D721Med (cell line): ENCODE data around the gene RPL10.

Experiments
- DNase-seq: peaks from one replicate; pipeline ENCODE4 v3.0.0; 2011; ENCODE audit warnings: low spot score; ENCODE audit not compliant: insufficient read length
- FAIRE-seq: peaks from 2 replicates; lab custom pipeline; 2011; peaks lifted over from hg19 to GRCh38; lab: Jason Lieb, UNC
- CTCF ChIP-seq: IDR thresholded peaks from 2 replicates; pipeline ENCODE4 v1.5.1; 2012; ENCODE audit warnings: mild to moderate bottlenecking, control low read depth; ENCODE audit not compliant: insufficient read depth; ENCODE audit errors: missing control alignments

The RPL10 gene

DNA sequence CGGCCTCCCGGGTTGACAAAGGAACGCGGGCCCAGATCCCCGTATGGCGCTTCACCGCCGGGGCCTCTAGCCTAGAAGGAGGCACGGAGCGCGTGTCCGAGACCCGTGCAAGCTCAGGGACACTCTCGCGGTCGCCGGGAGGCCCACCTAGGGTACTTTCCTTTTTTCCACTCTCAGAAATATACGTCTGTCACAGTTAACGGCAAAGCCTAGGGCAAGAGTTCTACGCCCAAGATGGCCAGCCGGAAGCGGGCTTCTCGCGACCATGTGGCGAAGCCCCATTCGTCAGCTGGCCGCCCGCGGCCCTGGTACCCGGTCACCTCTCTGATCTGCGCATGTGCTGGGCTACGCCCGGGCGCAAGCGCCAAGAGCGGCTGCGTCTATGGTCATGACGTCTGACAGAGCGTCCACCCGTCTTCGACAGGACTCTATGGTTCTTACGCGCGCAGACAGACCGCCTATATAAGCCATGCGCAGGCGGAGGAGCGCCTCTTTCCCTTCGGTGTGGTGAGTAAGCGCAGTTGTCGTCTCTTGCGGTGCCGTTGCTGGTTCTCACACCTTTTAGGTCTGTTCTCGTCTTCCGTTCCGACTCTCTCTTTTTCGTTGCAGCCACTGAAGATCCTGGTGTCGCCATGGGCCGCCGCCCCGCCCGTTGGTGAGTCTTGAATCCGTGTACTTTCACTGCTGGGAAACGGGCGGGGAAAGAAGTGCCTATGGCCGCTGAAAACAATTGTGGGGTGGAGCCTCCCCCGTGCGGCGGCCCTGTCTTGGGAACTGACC, at the start of gene RPL10:
RPL10 (plus strand) TSS at position 490 of the 780 bp plus-strand sequence; CDS start at position 633, 143 bp downstream.
- FAIRE-seq, result no peak
- TF ChIP-seq CTCF, result no peak
- peak; percentile 75 for DNase-seq

DNA sequence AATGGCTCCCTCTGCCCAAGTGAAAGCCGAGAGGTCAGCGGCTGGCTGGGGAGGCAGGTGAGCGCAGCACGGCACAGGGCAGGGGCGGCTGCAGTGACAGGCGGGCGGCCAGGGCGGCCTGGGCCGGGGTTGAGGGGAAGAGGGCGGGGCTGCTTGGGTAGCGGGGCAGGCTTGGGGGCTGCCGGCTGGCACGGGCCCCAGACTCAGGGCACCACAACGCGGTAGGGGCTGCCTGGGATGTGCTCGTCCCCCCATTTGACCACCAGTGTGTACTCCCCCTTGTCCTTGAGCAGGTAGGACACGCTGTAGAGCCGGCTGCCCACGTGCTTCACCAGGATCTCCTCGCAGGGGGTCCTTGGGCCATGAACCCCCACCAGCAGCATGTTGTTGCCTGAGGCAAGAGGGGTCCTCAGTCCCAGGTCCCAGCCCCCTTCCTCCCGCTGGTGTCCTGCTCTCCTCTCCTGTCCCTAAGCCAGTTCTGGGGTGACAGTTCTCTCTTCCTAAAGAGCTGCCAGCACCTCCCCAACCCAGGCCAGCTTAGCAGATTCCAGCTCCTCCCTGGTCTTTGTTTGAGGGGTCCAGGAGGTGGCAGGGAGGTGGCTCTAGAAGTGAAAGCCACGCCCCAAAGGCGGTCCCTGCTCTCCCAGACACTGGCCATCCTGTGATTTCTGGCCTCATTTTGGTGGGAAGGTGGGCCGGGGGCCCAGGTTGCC, 49.4 kb upstream of the RPL10 start:
- DNase-seq (no peak), FAIRE-seq (no peak)
- TF ChIP-seq CTCF, result no peak

DNA sequence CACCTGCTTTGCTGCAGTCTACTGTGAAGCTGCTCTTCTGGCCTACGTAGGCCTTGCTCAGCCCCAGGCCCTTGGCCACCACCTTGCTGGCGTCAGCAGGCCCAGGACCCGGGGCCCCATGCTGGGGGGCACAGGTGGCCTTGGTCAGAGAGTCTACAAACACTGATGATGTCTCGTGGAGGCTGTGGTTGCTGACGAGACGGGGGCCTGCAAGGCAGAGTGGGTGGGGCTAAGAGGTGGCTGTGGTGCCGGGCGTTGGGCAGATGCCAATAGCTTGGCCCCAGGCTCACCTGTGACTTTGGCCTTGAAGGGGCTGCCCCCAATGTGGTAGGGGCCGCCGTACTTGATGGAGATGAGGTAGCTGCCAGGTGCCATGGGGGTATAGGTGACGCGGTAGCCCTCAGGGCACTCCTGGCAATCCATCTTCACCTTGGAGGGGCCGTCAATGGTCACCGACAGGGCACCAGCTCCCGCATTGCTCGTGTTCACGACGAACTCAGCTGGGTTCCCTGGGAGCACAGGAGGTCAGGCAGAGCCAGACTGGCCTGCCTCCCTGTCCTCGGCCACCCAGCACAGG, 48.7 kb upstream of the RPL10 start:
- DNase-seq, result no peak
- no peak for FAIRE-seq

DNA sequence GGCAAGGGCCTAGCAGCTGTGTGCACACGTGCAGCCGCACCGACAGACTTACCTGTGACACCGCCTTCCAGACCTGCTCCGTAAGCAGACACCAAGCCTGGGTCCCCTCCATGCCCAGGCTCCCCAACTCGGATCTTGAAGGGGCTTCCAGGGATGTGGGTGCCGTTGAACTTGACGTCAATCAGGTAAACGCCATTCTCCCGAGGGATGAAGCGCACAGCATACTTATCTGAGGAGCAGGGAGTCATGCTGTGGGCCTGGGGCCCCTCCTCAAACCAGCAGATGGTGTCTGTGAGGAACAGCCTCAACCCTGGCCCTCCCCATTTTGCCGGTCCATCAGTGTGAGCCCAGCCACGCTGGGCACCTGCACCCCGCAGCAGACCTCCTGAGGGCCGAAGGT, 48.2 kb upstream of the RPL10 start:
- no peak for TF ChIP-seq CTCF
- FAIRE-seq (no peak), DNase-seq (no peak)

More for the DNA sequence above, 48.7 kb upstream of the RPL10 start:
- no peak for TF ChIP-seq CTCF

DNA sequence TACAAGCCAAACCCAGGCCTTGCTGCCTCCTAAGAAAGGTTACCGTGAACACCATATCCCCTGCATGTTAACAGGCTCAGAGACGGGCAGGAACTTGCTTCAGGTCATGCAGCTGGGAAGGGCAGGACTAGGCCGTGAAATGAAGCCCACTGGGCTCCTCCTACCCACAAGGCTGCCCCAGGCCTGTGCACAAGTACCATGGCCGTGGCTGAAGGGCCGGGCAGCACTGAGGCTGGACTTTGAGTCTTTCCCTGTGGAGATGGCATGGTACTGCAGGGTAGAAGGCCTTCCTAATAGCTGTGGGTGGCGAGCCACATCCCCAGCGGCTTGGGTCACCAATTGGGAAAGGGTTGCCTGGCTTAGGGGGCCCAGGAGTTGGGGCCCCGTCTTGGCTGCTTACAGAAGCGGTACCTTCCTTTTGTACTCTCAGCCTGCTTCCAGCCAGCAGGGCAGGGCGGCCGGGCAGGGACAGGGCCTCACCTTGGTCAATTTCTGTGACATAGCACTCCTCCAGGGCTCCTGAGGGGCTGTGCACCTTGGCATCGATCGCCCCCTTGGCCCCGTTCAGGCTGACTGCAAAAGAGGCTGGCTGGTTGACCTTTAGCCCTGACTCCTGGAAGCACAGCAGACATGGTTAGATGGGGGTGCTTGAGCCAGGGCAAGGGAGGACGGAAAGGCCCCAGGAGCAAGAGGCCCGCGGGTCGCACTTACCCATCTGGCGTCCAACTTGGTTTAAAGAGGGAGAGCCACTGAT, 47.6 kb upstream of the RPL10 start:
- TF ChIP-seq CTCF, result no peak
- DNase-seq, result no peak
- no peak for FAIRE-seq

DNA sequence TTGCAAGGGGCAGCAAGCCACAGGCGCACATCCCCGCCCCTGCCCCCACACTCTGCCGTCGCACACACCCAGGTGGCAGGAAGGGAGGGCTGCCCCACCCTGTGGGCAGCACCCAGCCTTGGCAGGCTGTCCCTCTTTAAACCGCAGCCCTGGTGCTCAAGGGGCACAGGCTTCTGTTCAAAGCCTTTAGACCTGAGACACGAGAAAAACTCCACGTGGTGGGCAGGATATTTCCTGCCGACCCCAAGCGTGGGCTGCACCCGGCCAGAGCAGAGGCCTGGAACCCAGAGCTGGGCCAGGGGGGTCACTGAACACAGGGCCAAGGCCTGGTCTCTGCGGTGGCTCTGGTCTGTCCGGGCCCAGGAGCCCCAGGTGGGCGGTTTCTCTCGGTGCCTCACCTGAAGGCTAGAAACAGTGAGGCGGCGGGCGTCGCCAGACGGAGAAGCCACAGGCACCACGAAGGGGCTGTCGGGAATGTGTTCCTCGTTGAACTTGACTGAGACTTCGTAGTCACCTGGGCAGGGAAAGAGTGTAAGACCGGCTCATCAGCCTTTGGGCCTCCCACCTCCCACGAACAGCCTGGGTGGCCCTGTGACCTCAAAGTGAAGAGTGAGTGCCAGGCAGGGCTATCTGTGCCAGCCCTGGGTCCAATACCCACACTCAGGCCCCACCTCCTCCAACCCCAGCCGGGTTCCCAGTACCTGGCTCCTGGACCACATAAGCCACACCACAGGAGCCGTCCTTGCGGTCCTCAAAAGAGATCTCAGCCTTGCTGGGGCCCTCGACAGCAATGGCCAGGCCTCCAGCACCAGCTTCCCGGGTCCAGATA, 46.8 kb upstream of the RPL10 start:
- FAIRE-seq (no peak), DNase-seq (no peak)
- no peak for TF ChIP-seq CTCF
